ENCODE results near the gene RNF224.
A peak's percentile ranks its signal among the peaks of the same experiment; 100 is the strongest.

Gene RNF224

GRCh38 chr9:137224830-137225694 lies 2.2 kb upstream of the RNF224 start, which contains the start of gene CYSRT1:
Gene CYSRT1 (plus strand): TSS chr9:137225174. CDS start chr9:137225622, 448 bp downstream.
- peak within 1 kb of the TSS; percentile 94 for H2AFZ ChIP-seq (ENCODE audit: low read depth, low read length)
- no peaks in the 10 kb centered on the region for H3K79me2 ChIP-seq (ENCODE audit: insufficient read depth, low read length)
- H3K9me3 ChIP-seq (ENCODE audit: insufficient read depth, low read length, severe bottlenecking), result no peaks in the 10 kb centered on the region
- H3K27me3 ChIP-seq (ENCODE audit: insufficient read depth, low read length, poor library complexity), result no peaks in the 10 kb centered on the region
- TF ChIP-seq CTCF (IDR thresholded peaks at IDR 0.05; ENCODE audit: borderline replicate concordance, extremely low read depth, low read length, poor library complexity, severe bottlenecking) (no peak), EZH2 (IDR thresholded peaks at IDR 0.05; ENCODE audit: borderline replicate concordance, low read depth, low read length, severe bottlenecking) (no peak)
- no peaks in the 10 kb centered on the region for H3K36me3 ChIP-seq (ENCODE audit: insufficient read depth, low read length)
- DNase-seq, result no peak
- H4K20me1 ChIP-seq (ENCODE audit: insufficient read depth, low read length), result no peaks in the 10 kb centered on the region
- H3K4me1 ChIP-seq (ENCODE audit: insufficient read depth, low read length), result peaks cover 20% of the 10 kb centered on the region
- peak within 1 kb of the TSS; percentile 91 for H3K27ac ChIP-seq (ENCODE audit: low read length)
- ATAC-seq (ENCODE audit: insufficient read depth, low read depth), result no peak
- peak within 1 kb of the TSS; percentile 98 for H3K9ac ChIP-seq (ENCODE audit: low read depth, low read length)
- peak within 1 kb of the TSS; percentile 94 to 96; a peak in 3 of 4 replicates for H3K4me3 ChIP-seq (ENCODE audit: low read depth in 1 of 2, low read length in 2 of 2)
- H3K4me2 ChIP-seq (ENCODE audit: insufficient read depth, low read length), result peak within 1 kb of the TSS; percentile 94

- Histone ChIP-seq H3K9ac (ENCODE audit: low read depth, low read length) (no peak overlapping the region), H3K4me1 (ENCODE audit: insufficient read depth, low read length) (peaks cover 20% of the 10 kb centered on the region), H3K27ac (ENCODE audit: low read length) (no peak overlapping the region), H3K79me2 (ENCODE audit: insufficient read depth, low read length) (no peaks in the 10 kb centered on the region), H3K27me3 (ENCODE audit: insufficient read depth, low read length, poor library complexity) (no peaks in the 10 kb centered on the region), H3K36me3 (ENCODE audit: insufficient read depth, low read length) (no peaks in the 10 kb centered on the region), H3K9me3 (ENCODE audit: insufficient read depth, low read length, severe bottlenecking) (no peaks in the 10 kb centered on the region), H3K4me2 (ENCODE audit: insufficient read depth, low read length) (no peak overlapping the region), H2AFZ (ENCODE audit: low read depth, low read length) (no peak overlapping the region), H3K4me3 (ENCODE audit: low read depth in 1 of 2, low read length in 2 of 2) (no peak overlapping the region), H4K20me1 (ENCODE audit: insufficient read depth, low read length) (no peaks in the 10 kb centered on the region)
- ATAC-seq (ENCODE audit: insufficient read depth, low read depth), result no peak
- DNase-seq, result no peak
- TF ChIP-seq CTCF (IDR thresholded peaks at IDR 0.05; ENCODE audit: borderline replicate concordance, extremely low read depth, low read length, poor library complexity, severe bottlenecking) (no peak), EZH2 (IDR thresholded peaks at IDR 0.05; ENCODE audit: borderline replicate concordance, low read depth, low read length, severe bottlenecking) (no peak)
Observed at GRCh38 chr9:137225699-137226331, 1.5 kb upstream of the RNF224 start.

- no peak for TF ChIP-seq CTCF (IDR thresholded peaks at IDR 0.05; ENCODE audit: borderline replicate concordance, extremely low read depth, low read length, poor library complexity, severe bottlenecking)
- TF ChIP-seq EZH2 (IDR thresholded peaks at IDR 0.05; ENCODE audit: borderline replicate concordance, low read depth, low read length, severe bottlenecking), result no peak
- Histone ChIP-seq H3K27ac (ENCODE audit: low read length) (no peak overlapping the region), H3K27me3 (ENCODE audit: insufficient read depth, low read length, poor library complexity) (no peaks in the 10 kb centered on the region), H3K4me2 (ENCODE audit: insufficient read depth, low read length) (no peak overlapping the region), H2AFZ (ENCODE audit: low read depth, low read length) (no peak overlapping the region), H3K4me3 (ENCODE audit: low read depth in 1 of 2, low read length in 2 of 2) (no peak overlapping the region), H3K36me3 (ENCODE audit: insufficient read depth, low read length) (no peaks in the 10 kb centered on the region), H3K79me2 (ENCODE audit: insufficient read depth, low read length) (no peaks in the 10 kb centered on the region), H3K9ac (ENCODE audit: low read depth, low read length) (no peak overlapping the region), H4K20me1 (ENCODE audit: insufficient read depth, low read length) (no peaks in the 10 kb centered on the region), H3K4me1 (ENCODE audit: insufficient read depth, low read length) (peaks cover 20% of the 10 kb centered on the region), H3K9me3 (ENCODE audit: insufficient read depth, low read length, severe bottlenecking) (no peaks in the 10 kb centered on the region)
- ATAC-seq (ENCODE audit: insufficient read depth, low read depth) (no peak), DNase-seq (no peak)
Observed at GRCh38 chr9:137226338-137227053, 806 bp upstream of the RNF224 start.

Measured in DND-41 (cell line).